Panc1 (cell line): ENCODE data around the gene DDIT3. TPM values are rescaled to one million over a fixed set of nuclear protein-coding genes. Genes with fewer than 3 reads are reported as not detected.

Experiments used
- ATAC-seq: fragments of 200-7000 bp; cut with Tn5 transposase; 2 replicates; pipeline ENCODE4 v1.9.1; 2020; ENCODE audit warnings: mild to moderate bottlenecking, moderate library complexity
- BruUV-seq: library from RNA; stranded (reverse); fragments of 400-500 nt; replicated peaks from 2 replicates; lab custom pipeline; 2021; lab: Mats Ljungman, UMichigan
- CTCF ChIA-PET: fragments of 300-600 bp; sonication (Branson Sonifier 250); formaldehyde crosslinking; loops from one replicate; lab custom pipeline; 2022; ENCODE audit warnings: antibody characterized with exemption; lab: Charles Lee
- POLR2A ChIA-PET: fragments of 300-600 bp; sonication (Branson Sonifier 250); formaldehyde crosslinking; loops from one replicate; lab custom pipeline; 2022; ENCODE audit warnings: antibody characterized with exemption; lab: Charles Lee
- DNase-seq: peaks from one replicate; pipeline ENCODE4 v3.0.0-alpha.2; 2010; ENCODE audit warnings: low read depth, low spot score
- H3K27ac ChIP-seq: 2 replicates; pipeline ENCODE4 v1.5.1; 2011; ENCODE audit warnings: mild to moderate bottlenecking, low read length, inconsistent platforms
- H3K27me3 ChIP-seq: fragments of 200-500 bp; sonication (Bioruptor generic); 2 replicates; pipeline ENCODE4 v1.6.0; 2014; ENCODE audit warnings: low read length, inconsistent platforms; ENCODE audit not compliant: control insufficient read depth, insufficient read depth
- H3K36me3 ChIP-seq: fragments of 200-500 bp; sonication (Bioruptor generic); 2 replicates; pipeline ENCODE4 v1.5.1; 2014; ENCODE audit warnings: inconsistent platforms, mild to moderate bottlenecking, low read length, moderate library complexity; ENCODE audit not compliant: control insufficient read depth, insufficient read depth
- H3K4me1 ChIP-seq: 2 replicates; pipeline ENCODE4 v1.5.1; 2011; ENCODE audit warnings: inconsistent platforms, mild to moderate bottlenecking, low read length, moderate library complexity; ENCODE audit not compliant: control insufficient read depth, insufficient read depth
- H3K4me3 ChIP-seq, 2 experiments: 2 replicates each; pipeline ENCODE4 v1.5.1; 2011 to 2012; ENCODE audit warnings: low read depth in 2 of 2, low read length in 2 of 2, mild to moderate bottlenecking in 2 of 2, inconsistent platforms in 1 of 2, moderate library complexity in 1 of 2
- H3K9me3 ChIP-seq: fragments of 200-500 bp; sonication (Bioruptor generic); 2 replicates; pipeline ENCODE4 v1.5.1; 2014; ENCODE audit warnings: low read depth, mild to moderate bottlenecking, inconsistent platforms, low read length, moderate library complexity; ENCODE audit not compliant: control insufficient read depth, insufficient read depth
- CTCF ChIP-seq: fragments of 450-650 bp; IDR thresholded peaks from 2 replicates; pipeline ENCODE4 v1.5.1; 2017; ENCODE audit warnings: mild to moderate bottlenecking
- POLR2AphosphoS5 ChIP-seq: IDR thresholded peaks from 2 replicates; pipeline ENCODE4 v1.6.1; 2012; ENCODE audit warnings: mild to moderate bottlenecking, low read depth, low read length, moderate library complexity
- SIN3A ChIP-seq: IDR thresholded peaks from 2 replicates; pipeline ENCODE4 v1.6.1; 2012; ENCODE audit warnings: low read depth, mild to moderate bottlenecking, low read length, moderate library complexity, borderline replicate concordance; ENCODE audit not compliant: insufficient read depth
- TCF7L2 ChIP-seq: IDR thresholded peaks from 2 replicates; pipeline ENCODE4 v1.6.1; 2011; ENCODE audit warnings: mild to moderate bottlenecking, low read depth, low read length, inconsistent platforms
- in situ Hi-C: cut with HindIII; loops from 2 replicates; pipeline ENCODE4 v1.10.0; 2016; ENCODE audit warnings: low sequenced_read_pairs, low pct_unique_long_range_greater_than_20kb
- intact Hi-C: fragments of 100-400 bp; cut with micrococcal nuclease; formaldehyde crosslinking; loops from one replicate; pipeline ENCODE4 v1.10.0; 2022; ENCODE audit not compliant: unreplicated experiment
- total RNA-seq: library from RNA; stranded (reverse); gene quantifications from one replicate; pipeline ENCODE4 v1.2.1, GENCODE V29; 2021; ENCODE audit not compliant: unreplicated experiment
- TF ChIP-seq, protein P1 (sequence below), 2 experiments: IDR thresholded peaks; 2 replicates each; pipeline ENCODE4 v1.6.1; 2011 to 2012; ENCODE audit warnings: low read depth in 2 of 2, control low read depth in 1 of 2, low read length in 1 of 2, mild to moderate bottlenecking in 1 of 2, moderate library complexity in 1 of 2; ENCODE audit not compliant: insufficient read depth in 1 of 2

Gene DDIT3
- total RNA-seq, 1 experiment from 2014 or later = 47.2 TPM

DNA sequence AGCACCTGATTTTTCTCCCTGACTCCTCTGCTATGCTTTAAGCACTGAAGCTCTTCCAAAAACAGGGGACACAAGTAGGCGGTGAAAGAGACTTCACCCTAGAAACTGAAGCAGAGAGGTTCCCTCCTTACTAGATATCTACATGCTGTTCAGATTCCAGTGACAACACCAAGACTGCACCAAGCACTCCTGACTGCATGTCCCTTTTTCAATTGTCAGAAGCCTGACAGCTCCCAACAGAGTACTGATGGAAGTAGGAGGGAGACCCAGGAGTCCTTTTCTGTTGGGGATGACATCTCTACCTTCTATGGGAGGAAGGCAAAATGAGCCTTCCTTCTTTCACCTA lies 16.3 kb upstream of the DDIT3 start:
- H3K27me3 ChIP-seq = no peaks in the 10 kb centered on the region
- TF ChIP-seq SIN3A (no peak), TCF7L2 (no peak), POLR2AphosphoS5 (no peak), CTCF (no peak)
- TF ChIP-seq, protein P1, sequence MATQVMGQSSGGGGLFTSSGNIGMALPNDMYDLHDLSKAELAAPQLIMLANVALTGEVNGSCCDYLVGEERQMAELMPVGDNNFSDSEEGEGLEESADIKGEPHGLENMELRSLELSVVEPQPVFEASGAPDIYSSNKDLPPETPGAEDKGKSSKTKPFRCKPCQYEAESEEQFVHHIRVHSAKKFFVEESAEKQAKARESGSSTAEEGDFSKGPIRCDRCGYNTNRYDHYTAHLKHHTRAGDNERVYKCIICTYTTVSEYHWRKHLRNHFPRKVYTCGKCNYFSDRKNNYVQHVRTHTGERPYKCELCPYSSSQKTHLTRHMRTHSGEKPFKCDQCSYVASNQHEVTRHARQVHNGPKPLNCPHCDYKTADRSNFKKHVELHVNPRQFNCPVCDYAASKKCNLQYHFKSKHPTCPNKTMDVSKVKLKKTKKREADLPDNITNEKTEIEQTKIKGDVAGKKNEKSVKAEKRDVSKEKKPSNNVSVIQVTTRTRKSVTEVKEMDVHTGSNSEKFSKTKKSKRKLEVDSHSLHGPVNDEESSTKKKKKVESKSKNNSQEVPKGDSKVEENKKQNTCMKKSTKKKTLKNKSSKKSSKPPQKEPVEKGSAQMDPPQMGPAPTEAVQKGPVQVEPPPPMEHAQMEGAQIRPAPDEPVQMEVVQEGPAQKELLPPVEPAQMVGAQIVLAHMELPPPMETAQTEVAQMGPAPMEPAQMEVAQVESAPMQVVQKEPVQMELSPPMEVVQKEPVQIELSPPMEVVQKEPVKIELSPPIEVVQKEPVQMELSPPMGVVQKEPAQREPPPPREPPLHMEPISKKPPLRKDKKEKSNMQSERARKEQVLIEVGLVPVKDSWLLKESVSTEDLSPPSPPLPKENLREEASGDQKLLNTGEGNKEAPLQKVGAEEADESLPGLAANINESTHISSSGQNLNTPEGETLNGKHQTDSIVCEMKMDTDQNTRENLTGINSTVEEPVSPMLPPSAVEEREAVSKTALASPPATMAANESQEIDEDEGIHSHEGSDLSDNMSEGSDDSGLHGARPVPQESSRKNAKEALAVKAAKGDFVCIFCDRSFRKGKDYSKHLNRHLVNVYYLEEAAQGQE (IDR thresholded peaks at IDR 0.05; ENCODE audit: insufficient read depth in 1 of 2, low read depth in 2 of 2, low read length in 1 of 2) = no peak
- CTCF ChIA-PET = no interaction called here
- H3K4me1 ChIP-seq = no peaks in the 10 kb centered on the region
- POLR2A ChIA-PET = no interaction called here
- no peak overlapping the region for H3K27ac ChIP-seq
- no TSS peak for BruUV-seq
- in situ Hi-C loops (no loop called here), intact Hi-C loops (no loop called here)
- DNase-seq (no peak), ATAC-seq (no peak)
- peaks cover 4% of the 10 kb centered on the region for H3K36me3 ChIP-seq
- no peaks in the 10 kb centered on the region for H3K9me3 ChIP-seq
- no peak overlapping the region for H3K4me3 ChIP-seq

DNA sequence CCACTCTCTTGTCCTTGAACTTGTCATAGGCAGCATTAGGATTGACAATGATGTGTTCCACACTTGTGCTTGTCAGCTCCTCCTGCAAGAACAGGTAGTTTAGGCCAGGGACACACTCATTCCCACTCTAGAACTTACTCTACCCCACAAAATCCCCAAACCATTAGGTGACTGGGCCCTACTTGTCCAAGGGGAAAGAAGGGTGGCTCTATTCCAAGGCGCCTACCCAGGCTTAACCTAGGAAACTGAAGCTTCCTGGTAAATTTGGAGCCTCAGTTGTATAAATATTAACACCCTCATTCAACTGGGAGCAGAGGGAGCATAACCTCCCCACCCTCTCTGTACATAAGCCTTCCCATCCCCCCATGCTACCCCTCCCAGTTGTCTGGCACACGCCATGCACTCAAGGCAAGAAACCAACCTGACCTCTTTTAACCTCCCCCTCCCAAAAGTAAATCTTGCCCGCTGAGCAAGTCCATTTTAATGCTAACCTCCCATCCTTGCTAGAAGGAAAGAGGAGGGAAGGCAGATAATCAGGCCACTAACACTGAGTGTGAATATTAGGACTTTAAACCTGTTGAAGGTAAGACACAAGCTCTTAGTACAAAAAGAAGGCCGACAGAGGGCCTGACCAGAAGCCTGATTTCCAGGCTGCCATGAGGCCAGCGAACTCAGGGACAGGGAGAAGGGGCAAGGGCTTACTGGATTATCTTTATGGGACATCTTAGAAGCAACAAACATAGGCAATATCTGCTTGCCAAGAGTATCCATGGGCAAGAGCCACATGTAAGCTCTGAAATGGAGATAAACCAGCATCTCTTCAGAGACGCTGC lies 15.7 kb upstream of the DDIT3 start:
- ATAC-seq (no peak), DNase-seq (no peak)
- intact Hi-C loops (no loop called here), in situ Hi-C loops (no loop called here)
- CTCF ChIA-PET = no interaction called here
- Histone ChIP-seq H3K27ac (no peak overlapping the region), H3K4me3 (no peak overlapping the region), H3K9me3 (no peaks in the 10 kb centered on the region), H3K36me3 (peaks cover 6% of the 10 kb centered on the region), H3K27me3 (no peaks in the 10 kb centered on the region), H3K4me1 (no peaks in the 10 kb centered on the region)
- BruUV-seq = no TSS peak
- TF ChIP-seq POLR2AphosphoS5 = no peak
- TF ChIP-seq, protein P1 (IDR thresholded peaks at IDR 0.05; ENCODE audit: insufficient read depth in 1 of 2, low read depth in 2 of 2, low read length in 1 of 2) = no peak
- POLR2A ChIA-PET = no interaction called here
